GM18517 (cell line): ENCODE results near the gene CCDC191.

ENCODE experiments used
- ATAC-seq: cut with Tn5 transposase; IDR thresholded peaks from one replicate; pipeline ENCODE4 v1.9.1; 2021; ENCODE audit warnings: mild to moderate bottlenecking, moderate library complexity; ENCODE audit not compliant: unreplicated experiment

The CCDC191 gene

GRCh38 chr3:113966172-113966571 lies 90.2 kb downstream of the CCDC191 start:
- ATAC-seq = no peak

- ATAC-seq = no peak
These were observed 92.4 kb downstream of the CCDC191 start for GRCh38 chr3:113963879-113964278.

- ATAC-seq = no peak
These were observed 102.1 kb downstream of the CCDC191 start for GRCh38 chr3:113954091-113954685.

GRCh38 chr3:113953677-113954076 lies 102.6 kb downstream of the CCDC191 start:
- no peak for ATAC-seq

GRCh38 chr3:113952921-113953320 lies 103.4 kb downstream of the CCDC191 start:
- no peak for ATAC-seq

- ATAC-seq = peak; percentile 45
These were observed 108.1 kb downstream of the CCDC191 start for GRCh38 chr3:113948015-113948917.

- peak; percentile 64 for ATAC-seq
These were observed 108.8 kb downstream of the CCDC191 start, which contains the start of gene ZDHHC23 for GRCh38 chr3:113947372-113948014. Gene ZDHHC23, plus strand, starts transcription at chr3:113948013. Its CDS starts 790 bp downstream, at chr3:113948803.

GRCh38 chr3:113946831-113947230 lies 109.5 kb downstream of the CCDC191 start:
- no peak for ATAC-seq

GRCh38 chr3:113927556-113927955 lies 128.8 kb downstream of the CCDC191 start:
- ATAC-seq = no peak

GRCh38 chr3:113914646-113915045 lies 141.7 kb downstream of the CCDC191 start:
- ATAC-seq = no peak
